ENCODE results near the gene H3-3A. TPM values are rescaled to one million over a fixed set of nuclear protein-coding genes. Genes with fewer than 3 reads are reported as not detected.
A peak's percentile ranks its signal among the peaks of the same experiment; 100 is the strongest.

H3-3A gene
- total RNA-seq, 4 donors from 2014 or later = 309 to 383 (median 364) TPM

DNA sequence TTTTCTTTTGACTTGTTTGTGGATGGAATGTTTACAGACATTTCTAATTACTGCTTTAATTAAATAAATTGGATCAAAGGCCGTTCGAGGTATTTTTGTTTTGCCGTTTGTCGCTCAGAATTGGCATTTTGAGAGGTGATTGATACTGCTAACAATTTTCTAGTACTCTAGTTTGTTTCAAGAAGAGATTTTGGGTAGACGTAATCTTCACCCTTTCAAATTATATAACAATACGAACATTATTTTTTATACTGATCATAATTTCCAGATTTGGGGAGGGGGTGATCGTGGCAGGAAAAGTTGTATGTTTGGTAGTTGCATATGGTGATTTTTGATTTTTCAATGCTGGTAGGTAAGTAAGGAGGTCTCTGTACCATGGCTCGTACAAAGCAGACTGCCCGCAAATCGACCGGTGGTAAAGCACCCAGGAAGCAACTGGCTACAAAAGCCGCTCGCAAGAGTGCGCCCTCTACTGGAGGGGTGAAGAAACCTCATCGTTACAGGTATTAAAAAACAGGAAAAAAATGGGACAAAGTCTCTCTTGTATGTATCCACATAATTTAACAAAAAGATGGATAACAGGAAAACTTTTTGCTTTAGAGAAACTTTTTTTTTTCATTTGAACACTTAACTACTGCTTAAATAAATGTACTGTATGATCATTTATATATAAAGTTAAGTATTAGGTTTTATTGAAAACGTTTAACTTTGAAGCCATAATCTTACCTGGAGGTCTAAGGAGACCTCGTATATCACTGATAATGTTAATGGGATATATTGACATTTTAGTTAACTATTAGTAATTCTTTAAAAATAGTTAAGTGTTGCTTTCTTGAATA is 1.7 kb downstream of the H3-3A start:
- Histone ChIP-seq H3K4me1 (peaks cover 8 to 67% (median 24%) of the 10 kb centered on the region in 3 donors), H3K27ac (peak overlapping the region; percentile 97 to 99 (median 98)), H3K4me3 (peak overlapping the region; percentile 75 to 85), H3K27me3 (no peaks in the 10 kb centered on the region), H3K36me3 (peaks cover 0 to 33% of the 10 kb centered on the region in 2 donors), H3K9me3 (no peaks in the 10 kb centered on the region)
- no peak for ATAC-seq
- TF ChIP-seq POLR2A (IDR thresholded peaks at IDR 0.05) (peak in 1 of 2 donors; percentile 22), POLR2AphosphoS5 (IDR thresholded peaks at IDR 0.05) (no peak)
- TF ChIP-seq, protein P1, sequence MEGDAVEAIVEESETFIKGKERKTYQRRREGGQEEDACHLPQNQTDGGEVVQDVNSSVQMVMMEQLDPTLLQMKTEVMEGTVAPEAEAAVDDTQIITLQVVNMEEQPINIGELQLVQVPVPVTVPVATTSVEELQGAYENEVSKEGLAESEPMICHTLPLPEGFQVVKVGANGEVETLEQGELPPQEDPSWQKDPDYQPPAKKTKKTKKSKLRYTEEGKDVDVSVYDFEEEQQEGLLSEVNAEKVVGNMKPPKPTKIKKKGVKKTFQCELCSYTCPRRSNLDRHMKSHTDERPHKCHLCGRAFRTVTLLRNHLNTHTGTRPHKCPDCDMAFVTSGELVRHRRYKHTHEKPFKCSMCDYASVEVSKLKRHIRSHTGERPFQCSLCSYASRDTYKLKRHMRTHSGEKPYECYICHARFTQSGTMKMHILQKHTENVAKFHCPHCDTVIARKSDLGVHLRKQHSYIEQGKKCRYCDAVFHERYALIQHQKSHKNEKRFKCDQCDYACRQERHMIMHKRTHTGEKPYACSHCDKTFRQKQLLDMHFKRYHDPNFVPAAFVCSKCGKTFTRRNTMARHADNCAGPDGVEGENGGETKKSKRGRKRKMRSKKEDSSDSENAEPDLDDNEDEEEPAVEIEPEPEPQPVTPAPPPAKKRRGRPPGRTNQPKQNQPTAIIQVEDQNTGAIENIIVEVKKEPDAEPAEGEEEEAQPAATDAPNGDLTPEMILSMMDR (IDR thresholded peaks at IDR 0.05) = peak; percentile 30 to 85 (median 70)
- 0 to 2% methylated on average over 17 of the region's 17 CpGs for WGBS, 2 donors (ENCODE audit: low coverage in 1 of 2)

DNA sequence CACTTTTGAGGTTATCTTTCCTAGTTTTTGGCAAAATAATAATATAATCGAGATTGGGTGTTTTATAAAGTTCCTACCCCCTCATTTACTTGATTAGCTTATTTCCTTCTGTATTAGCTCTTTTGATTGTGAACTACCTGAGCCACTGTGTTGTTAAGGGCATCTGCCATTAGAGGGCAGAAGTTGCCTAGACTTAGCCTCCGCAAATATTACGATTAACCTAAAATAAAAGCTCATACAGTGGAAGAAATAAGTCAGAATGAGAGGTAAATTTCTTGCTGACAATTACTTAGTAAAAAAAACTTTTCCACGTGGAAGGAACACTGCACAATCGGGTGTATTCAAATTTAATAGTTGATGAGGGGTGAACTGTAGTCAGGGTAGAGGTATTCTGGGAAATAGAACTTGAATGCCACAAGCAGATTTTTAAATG is 2.3 kb downstream of the H3-3A start:
- Histone ChIP-seq H3K27ac (peak overlapping the region in 3 of 4 donors; percentile 54 to 99 (median 98)), H3K4me3 (peak overlapping the region; percentile 75 to 85), H3K27me3 (no peaks in the 10 kb centered on the region), H3K4me1 (peaks cover 8 to 72% (median 24%) of the 10 kb centered on the region in 3 donors), H3K9me3 (no peaks in the 10 kb centered on the region), H3K36me3 (peaks cover 0 to 40% of the 10 kb centered on the region in 2 donors)
- 0% methylated on average over 3 to 5 of the region's 5 CpGs for WGBS, 2 donors (ENCODE audit: low coverage in 1 of 2)
- TF ChIP-seq POLR2A (IDR thresholded peaks at IDR 0.05) (no peak), EP300 (IDR thresholded peaks at IDR 0.05) (no peak), POLR2AphosphoS5 (IDR thresholded peaks at IDR 0.05) (no peak)
- TF ChIP-seq, protein P1 (IDR thresholded peaks at IDR 0.05) = peak; percentile 44 to 81 (median 66)
- ATAC-seq = no peak

DNA sequence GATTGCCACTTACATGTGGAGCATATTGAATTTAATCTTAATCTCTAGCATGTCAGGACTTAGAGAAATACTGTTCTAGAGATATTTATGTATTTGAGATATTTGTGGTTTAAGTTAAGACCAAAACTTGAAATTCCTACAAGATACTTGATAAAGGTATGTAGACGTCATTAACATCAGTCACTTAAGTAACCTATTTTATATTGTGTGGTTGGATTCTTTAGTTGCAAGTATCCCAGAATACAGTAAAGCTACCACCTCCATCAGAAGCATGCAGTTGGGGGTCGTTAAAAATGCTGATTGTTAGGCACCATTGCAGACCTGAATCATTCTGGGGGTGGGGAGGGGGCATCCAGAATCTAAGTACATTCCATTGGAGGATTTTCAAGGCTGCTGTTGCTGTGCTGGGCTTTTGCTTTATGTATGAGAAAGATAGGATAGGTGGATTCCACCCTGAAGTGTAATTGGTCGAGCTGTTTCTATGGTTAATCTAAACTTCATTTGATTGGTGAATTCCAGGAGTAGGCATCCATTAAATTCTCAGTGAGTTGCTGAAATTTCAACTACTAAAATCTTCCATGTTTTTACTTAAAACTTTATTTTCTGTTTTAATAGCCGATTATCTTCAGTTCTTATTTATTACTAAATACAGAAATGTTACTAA is 4.0 kb downstream of the H3-3A start:
- Histone ChIP-seq H3K36me3 (peaks cover 0 to 53% of the 10 kb centered on the region in 2 donors), H3K27ac (no peak overlapping the region), H3K4me3 (no peak overlapping the region), H3K4me1 (peaks cover 8 to 68% (median 14%) of the 10 kb centered on the region in 3 donors), H3K9me3 (no peaks in the 10 kb centered on the region), H3K27me3 (no peaks in the 10 kb centered on the region)
- no peak for ATAC-seq
- TF ChIP-seq POLR2AphosphoS5 (IDR thresholded peaks at IDR 0.05) (no peak), POLR2A (IDR thresholded peaks at IDR 0.05) (no peak), EP300 (IDR thresholded peaks at IDR 0.05) (no peak)
- TF ChIP-seq, protein P1 (IDR thresholded peaks at IDR 0.05) = no peak
- 38 to 42% methylated on average over 4 of the region's 4 CpGs for WGBS, 2 donors (ENCODE audit: low coverage in 1 of 2)

DNA sequence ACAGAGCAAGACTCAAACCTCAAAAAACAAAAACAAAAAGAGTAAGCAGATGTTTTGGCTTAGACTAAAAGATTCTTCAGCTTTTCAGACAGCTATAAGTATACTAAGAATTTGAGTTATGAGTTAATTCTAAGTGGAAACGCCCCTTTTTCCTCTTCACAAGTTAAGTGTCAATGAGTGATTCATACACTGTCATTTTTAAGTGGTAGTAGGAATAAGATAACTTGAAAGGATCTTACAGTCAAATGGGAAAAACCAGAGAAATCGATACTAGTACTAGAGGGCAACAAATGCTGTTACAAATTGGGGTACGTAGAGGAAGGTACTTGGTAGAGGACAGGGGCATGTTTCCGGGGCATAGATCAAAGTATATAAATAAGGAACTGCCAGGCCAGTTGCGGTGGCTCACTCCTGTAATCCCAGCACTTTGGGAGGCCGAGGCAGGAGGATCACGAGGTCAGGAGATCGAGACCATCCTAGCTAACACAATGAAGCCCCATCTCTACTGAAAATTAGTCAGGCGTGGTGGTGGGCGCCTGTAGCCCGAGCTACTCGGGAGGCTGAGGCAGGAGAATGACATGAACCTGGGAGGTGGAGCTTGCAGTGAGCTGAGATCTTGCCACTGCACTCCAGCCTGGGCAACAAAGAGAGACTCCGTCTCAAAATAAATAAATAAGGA is 7.4 kb downstream of the H3-3A start:
- H3K9me3 ChIP-seq = no peaks in the 10 kb centered on the region

More for the DNA sequence above, 7.4 kb downstream of the H3-3A start:
- no peak for ATAC-seq
- Histone ChIP-seq H3K27me3 (no peaks in the 10 kb centered on the region), H3K4me3 (no peak overlapping the region), H3K36me3 (peaks cover 9 to 86% of the 10 kb centered on the region in 2 donors), H3K27ac (no peak overlapping the region), H3K4me1 (peaks cover 7 to 62% (median 14%) of the 10 kb centered on the region in 3 donors)
- 75 to 94% methylated on average over 5 to 6 of the region's 13 CpGs for WGBS, 2 donors (ENCODE audit: low coverage in 1 of 2)
- TF ChIP-seq POLR2A (IDR thresholded peaks at IDR 0.05) (no peak), POLR2AphosphoS5 (IDR thresholded peaks at IDR 0.05) (no peak), EP300 (IDR thresholded peaks at IDR 0.05) (no peak)
- TF ChIP-seq, protein P1 (IDR thresholded peaks at IDR 0.05) = no peak
